ENCODE data around the gene TRDN. TPM values are rescaled to one million over a fixed set of nuclear protein-coding genes. Genes with fewer than 3 reads are reported as not detected.

The TRDN gene
- total RNA-seq, 2 donors from 2014 or later: 1.9 to 2.2 TPM

GRCh38 chr6:123519189-123519505 lies 117.6 kb downstream of the TRDN start:
- Histone ChIP-seq H3K27ac (no peak overlapping the region), H3K4me3 (no peak overlapping the region), H3K36me3 (no peaks in the 10 kb centered on the region), H3K27me3 (replicated peaks; ENCODE audit: insufficient read depth) (no peaks in the 10 kb centered on the region), H3K4me1 (replicated peaks) (no peaks in the 10 kb centered on the region), H3K9me3 (no peaks in the 10 kb centered on the region)
- TF ChIP-seq POLR2AphosphoS5 (IDR thresholded peaks at IDR 0.05): no peak
- no peak for TF ChIP-seq CTCF (IDR thresholded peaks at IDR 0.05)
- TF ChIP-seq POLR2A (IDR thresholded peaks at IDR 0.05): no peak
- intact Hi-C loops (cut with DNase I): no loop called here
- DNase-seq (ENCODE audit: low spot score): no peak

GRCh38 chr6:123518441-123519188 lies 118.1 kb downstream of the TRDN start:
- intact Hi-C loops (cut with DNase I): no loop called here
- TF ChIP-seq POLR2A (IDR thresholded peaks at IDR 0.05): no peak
- no peak for TF ChIP-seq POLR2AphosphoS5 (IDR thresholded peaks at IDR 0.05)
- TF ChIP-seq CTCF (IDR thresholded peaks at IDR 0.05): no peak
- 73% methylated on average over 5 of the region's 5 CpGs for WGBS
- Histone ChIP-seq H3K27ac (no peak overlapping the region), H3K4me3 (no peak overlapping the region), H3K27me3 (replicated peaks; ENCODE audit: insufficient read depth) (no peaks in the 10 kb centered on the region), H3K9me3 (no peaks in the 10 kb centered on the region), H3K4me1 (replicated peaks) (no peaks in the 10 kb centered on the region), H3K36me3 (no peaks in the 10 kb centered on the region)
- DNase-seq (ENCODE audit: low spot score): no peak

GRCh38 chr6:123515715-123516114 lies 121.0 kb downstream of the TRDN start:
- Histone ChIP-seq H3K27me3 (replicated peaks; ENCODE audit: insufficient read depth) (no peaks in the 10 kb centered on the region), H3K27ac (no peak overlapping the region), H3K4me1 (replicated peaks) (no peaks in the 10 kb centered on the region), H3K36me3 (no peaks in the 10 kb centered on the region), H3K9me3 (no peaks in the 10 kb centered on the region), H3K4me3 (no peak overlapping the region)
- WGBS: 87% methylated on average over 2 of the region's 2 CpGs
- DNase-seq (ENCODE audit: low spot score): no peak
- TF ChIP-seq POLR2A (IDR thresholded peaks at IDR 0.05) (no peak), POLR2AphosphoS5 (IDR thresholded peaks at IDR 0.05) (no peak), CTCF (IDR thresholded peaks at IDR 0.05) (no peak)
- intact Hi-C loops (cut with DNase I): no loop called here

GRCh38 chr6:123509112-123509511 lies 127.6 kb downstream of the TRDN start:
- TF ChIP-seq POLR2A (IDR thresholded peaks at IDR 0.05) (no peak), POLR2AphosphoS5 (IDR thresholded peaks at IDR 0.05) (no peak), CTCF (IDR thresholded peaks at IDR 0.05) (no peak)
- Histone ChIP-seq H3K9me3 (no peaks in the 10 kb centered on the region), H3K4me3 (no peak overlapping the region), H3K27me3 (replicated peaks; ENCODE audit: insufficient read depth) (no peaks in the 10 kb centered on the region), H3K27ac (no peak overlapping the region), H3K36me3 (no peaks in the 10 kb centered on the region), H3K4me1 (replicated peaks) (no peaks in the 10 kb centered on the region)
- 0% methylated on average over 1 of the region's 1 CpG for WGBS
- intact Hi-C loops (cut with DNase I): no loop called here
- DNase-seq (ENCODE audit: low spot score): no peak

GRCh38 chr6:123508290-123508689 lies 128.5 kb downstream of the TRDN start:
- 42% methylated on average over 2 of the region's 2 CpGs for WGBS
- TF ChIP-seq POLR2AphosphoS5 (IDR thresholded peaks at IDR 0.05): no peak
- no peaks in the 10 kb centered on the region for H3K27me3 ChIP-seq (replicated peaks; ENCODE audit: insufficient read depth)
- intact Hi-C loops (cut with DNase I): no loop called here
- H3K27ac ChIP-seq: no peak overlapping the region
- DNase-seq (ENCODE audit: low spot score): no peak
- no peaks in the 10 kb centered on the region for H3K36me3 ChIP-seq
- no peaks in the 10 kb centered on the region for H3K9me3 ChIP-seq
- no peak overlapping the region for H3K4me3 ChIP-seq
- H3K4me1 ChIP-seq (replicated peaks): no peaks in the 10 kb centered on the region
